KMS-11 (cell line): ENCODE data around the gene C5orf52.
"Not testable (repeated sequence)": the region's sequence is repeated elsewhere in the genome, so short reads cannot be mapped to it uniquely, and the experiment has no call there.

Source experiments
- H2AFZ ChIP-seq: fragments of 200-600 bp; sonication (generic); 2 replicates; pipeline ENCODE4 v1.6.1; 2016; ENCODE audit warnings: antibody characterized with exemption, mixed run types, low read depth
- H3K27ac ChIP-seq: fragments of 200-600 bp; sonication (generic); 2 replicates; pipeline ENCODE4 v1.6.1; 2016; ENCODE audit warnings: mild to moderate bottlenecking, mixed run types
- H3K27me3 ChIP-seq: fragments of 200-600 bp; sonication (generic); 2 replicates; pipeline ENCODE4 v1.6.1; 2017; ENCODE audit warnings: mild to moderate bottlenecking, low read depth, mixed run types, moderate library complexity; ENCODE audit not compliant: insufficient read depth
- H3K36me3 ChIP-seq: fragments of 200-600 bp; sonication (generic); 2 replicates; pipeline ENCODE4 v1.6.1; 2017; ENCODE audit warnings: mild to moderate bottlenecking, mixed run types; ENCODE audit not compliant: insufficient read depth
- H3K4me1 ChIP-seq: fragments of 200-600 bp; sonication (generic); 2 replicates; pipeline ENCODE4 v1.6.1; 2016; ENCODE audit warnings: mild to moderate bottlenecking, low read depth, mixed run types; ENCODE audit not compliant: poor library complexity, severe bottlenecking
- H3K4me2 ChIP-seq: fragments of 200-600 bp; sonication (generic); 2 replicates; pipeline ENCODE4 v1.7.0; 2016; ENCODE audit warnings: mild to moderate bottlenecking, mixed run types
- H3K4me3 ChIP-seq: fragments of 200-600 bp; sonication (generic); IDR thresholded peaks from 2 replicates; pipeline ENCODE4 v1.6.1; 2017; ENCODE audit warnings: low read depth, low read length, mixed read lengths; ENCODE audit not compliant: insufficient read depth
- H3K79me2 ChIP-seq: fragments of 200-600 bp; sonication (generic); 2 replicates; pipeline ENCODE4 v1.6.1; 2016; ENCODE audit warnings: low read depth, mixed run types; ENCODE audit not compliant: insufficient read depth
- H3K9ac ChIP-seq: fragments of 200-600 bp; sonication (generic); 2 replicates; pipeline ENCODE4 v1.6.1; 2016; ENCODE audit warnings: mild to moderate bottlenecking, mixed run types
- H4K20me1 ChIP-seq: fragments of 200-600 bp; sonication (generic); 2 replicates; pipeline ENCODE4 v1.6.1; 2016; ENCODE audit warnings: mild to moderate bottlenecking, mixed run types; ENCODE audit not compliant: insufficient read depth
- TF ChIP-seq, protein P1 (sequence below): fragments of 200-600 bp; sonication (generic); conservative IDR thresholded peaks from 2 replicates; pipeline ENCODE4 v1.6.1; 2017; ENCODE audit warnings: low read depth, mild to moderate bottlenecking, antibody characterized with exemption, low read length, moderate library complexity, mixed read lengths

The C5orf52 gene

DNA sequence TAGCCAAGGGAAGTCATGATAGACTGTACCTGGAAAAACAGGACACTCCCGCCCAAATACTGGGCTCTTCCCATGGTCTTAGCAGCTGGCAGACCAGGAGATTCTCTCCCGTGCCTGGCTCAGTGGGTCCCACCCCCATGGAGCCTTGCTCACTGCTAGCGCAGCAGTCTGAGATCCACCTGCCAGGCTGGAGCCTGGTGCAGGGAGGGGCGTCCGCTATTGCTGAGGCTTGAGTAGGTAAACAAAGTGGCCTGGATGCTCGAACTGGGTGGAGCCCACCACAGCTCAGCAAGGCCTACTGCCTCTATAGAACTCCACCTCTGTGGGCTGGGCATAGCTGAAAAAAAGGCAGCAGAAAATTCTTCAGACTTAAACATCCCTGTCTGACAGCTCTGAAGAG lies 49.8 kb downstream of the C5orf52 start:
- Histone ChIP-seq H3K79me2 (no peaks in the 10 kb centered on the region), H3K27me3 (no peaks in the 10 kb centered on the region), H3K27ac (no peak overlapping the region), H3K4me2 (no peak overlapping the region), H3K36me3 (no peaks in the 10 kb centered on the region), H3K9ac (no peak overlapping the region), H2AFZ (no peak overlapping the region), H3K4me3 (no peak overlapping the region), H4K20me1 (no peaks in the 10 kb centered on the region), H3K4me1 (peaks cover 8% of the 10 kb centered on the region)
- TF ChIP-seq, protein P1, sequence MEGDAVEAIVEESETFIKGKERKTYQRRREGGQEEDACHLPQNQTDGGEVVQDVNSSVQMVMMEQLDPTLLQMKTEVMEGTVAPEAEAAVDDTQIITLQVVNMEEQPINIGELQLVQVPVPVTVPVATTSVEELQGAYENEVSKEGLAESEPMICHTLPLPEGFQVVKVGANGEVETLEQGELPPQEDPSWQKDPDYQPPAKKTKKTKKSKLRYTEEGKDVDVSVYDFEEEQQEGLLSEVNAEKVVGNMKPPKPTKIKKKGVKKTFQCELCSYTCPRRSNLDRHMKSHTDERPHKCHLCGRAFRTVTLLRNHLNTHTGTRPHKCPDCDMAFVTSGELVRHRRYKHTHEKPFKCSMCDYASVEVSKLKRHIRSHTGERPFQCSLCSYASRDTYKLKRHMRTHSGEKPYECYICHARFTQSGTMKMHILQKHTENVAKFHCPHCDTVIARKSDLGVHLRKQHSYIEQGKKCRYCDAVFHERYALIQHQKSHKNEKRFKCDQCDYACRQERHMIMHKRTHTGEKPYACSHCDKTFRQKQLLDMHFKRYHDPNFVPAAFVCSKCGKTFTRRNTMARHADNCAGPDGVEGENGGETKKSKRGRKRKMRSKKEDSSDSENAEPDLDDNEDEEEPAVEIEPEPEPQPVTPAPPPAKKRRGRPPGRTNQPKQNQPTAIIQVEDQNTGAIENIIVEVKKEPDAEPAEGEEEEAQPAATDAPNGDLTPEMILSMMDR, result no peak

DNA sequence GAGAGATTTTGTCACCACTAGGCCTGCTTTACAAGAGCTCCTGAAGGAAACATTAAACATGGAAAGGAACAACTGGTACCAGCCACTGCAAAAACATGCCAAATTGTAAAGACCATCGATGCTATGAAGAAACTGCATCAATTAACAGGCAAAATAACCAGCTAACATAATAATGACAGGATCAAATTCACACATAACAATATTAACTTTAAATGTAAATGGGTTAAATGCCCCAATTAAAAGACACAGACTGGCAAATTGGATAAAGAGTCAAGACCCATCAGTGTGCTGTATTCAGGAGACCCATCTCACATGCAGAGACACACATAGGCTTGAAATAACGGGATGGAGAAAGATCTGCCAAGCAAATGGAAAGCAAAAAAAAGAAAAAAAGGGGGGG lies 51.6 kb downstream of the C5orf52 start:
- not testable (repeated sequence) for H4K20me1 ChIP-seq, H3K4me1 ChIP-seq, H3K27me3 ChIP-seq, H2AFZ ChIP-seq, H3K79me2 ChIP-seq, H3K9ac ChIP-seq, H3K36me3 ChIP-seq, H3K4me2 ChIP-seq, H3K4me3 ChIP-seq, H3K27ac ChIP-seq

DNA sequence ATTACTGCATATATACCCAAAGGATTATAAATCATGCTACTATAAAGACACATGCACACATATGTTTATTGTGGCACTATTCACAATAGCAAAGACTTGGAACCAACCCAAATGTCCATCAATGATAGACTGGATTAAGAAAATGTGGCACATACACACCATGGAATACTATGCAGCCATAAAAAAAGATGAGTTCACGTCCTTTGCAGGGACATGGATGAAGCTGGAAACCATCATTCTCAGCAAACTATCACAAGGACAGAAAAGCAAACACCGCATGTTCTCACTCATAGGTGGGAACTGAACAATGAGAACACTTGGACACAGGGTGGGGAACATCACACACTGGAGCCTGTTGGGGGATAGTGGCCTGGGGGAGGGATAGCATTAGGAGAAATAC lies 55.3 kb downstream of the C5orf52 start:
- H3K36me3 ChIP-seq, H4K20me1 ChIP-seq, H3K9ac ChIP-seq, H3K27me3 ChIP-seq, H3K4me2 ChIP-seq, H3K27ac ChIP-seq, H2AFZ ChIP-seq, H3K4me3 ChIP-seq, H3K4me1 ChIP-seq, H3K79me2 ChIP-seq: not testable (repeated sequence)

DNA sequence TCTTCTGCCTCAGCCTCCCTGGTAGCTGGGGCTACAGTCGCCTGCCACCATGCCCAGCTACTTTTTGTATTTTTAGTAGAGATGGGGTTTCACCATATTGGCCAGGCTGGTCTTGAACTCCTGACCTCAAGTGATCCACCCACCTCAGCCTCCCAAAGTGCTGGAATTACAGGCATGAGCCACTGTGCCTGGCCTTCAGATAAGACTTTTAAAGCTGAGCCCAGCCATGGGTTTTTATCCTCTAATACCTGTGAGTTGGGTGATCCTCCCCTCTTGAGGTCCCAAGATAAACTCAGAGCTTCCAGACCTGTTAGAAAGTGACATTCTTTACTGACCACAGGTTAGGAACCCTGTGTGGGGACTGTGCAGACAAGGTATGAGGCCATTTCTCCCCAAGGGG lies 56.5 kb downstream of the C5orf52 start:
- not testable (repeated sequence) for H3K36me3 ChIP-seq, H3K27ac ChIP-seq, H3K4me2 ChIP-seq, H4K20me1 ChIP-seq, H3K9ac ChIP-seq, H3K27me3 ChIP-seq, H2AFZ ChIP-seq, H3K4me1 ChIP-seq, H3K79me2 ChIP-seq, H3K4me3 ChIP-seq
